K562 (cell line): Measurements from ENCODE around the gene NT5DC1. TPM values are rescaled to one million over a fixed set of nuclear protein-coding genes. Genes with fewer than 3 reads are reported as not detected.

ENCODE experiments used
- ATAC-seq: fragments of 200-7000 bp; cut with Tn5 transposase; 3 replicates; pipeline ENCODE4 v1.9.1; 2020; ENCODE audit warnings: moderate library complexity
- BruUV-seq: library from RNA; stranded (reverse); fragments of 400-500 nt; replicated peaks from 2 replicates; lab custom pipeline; 2021; lab: Mats Ljungman, UMichigan
- CTCF ChIA-PET: fragments of 300-600 bp; formaldehyde crosslinking; extraction: SDS; loops from one replicate; lab custom pipeline; 2021; ENCODE audit warnings: low intra/inter-chr PET ratio; lab: Yijun Ruan, JAX
- POLR2A ChIA-PET: fragments of 300-600, 350-650 bp; sonication (Branson Sonifier 250); formaldehyde crosslinking; extraction: SDS; loops from one replicate; lab custom pipeline; 2021; ENCODE audit warnings: antibody characterized with exemption, inconsistent platforms; lab: Yijun Ruan, JAX
- DNase-seq, 4 experiments: peaks; one replicate each; pipeline versions ENCODE4 v3.0.0 to v3.0.0-alpha.2; 2011 to 2018; ENCODE audit warnings: low spot score in 3 of 4, mixed read lengths in 3 of 4; ENCODE audit errors: extremely low read depth in 1 of 4
- FAIRE-seq: peaks from 2 replicates; lab custom pipeline; 2011; peaks lifted over from hg19 to GRCh38; lab: Jason Lieb, UNC
- H2AFZ ChIP-seq: 2 replicates; pipeline ENCODE4 v1.6.0; 2011; ENCODE audit warnings: low read depth, low read length, control low read depth, inconsistent platforms
- H3K27ac ChIP-seq: fragments of 200-600 bp; 3 replicates; pipeline ENCODE4 v1.8.0; 2011; ENCODE audit warnings: low read depth, mild to moderate bottlenecking, control low read depth, inconsistent platforms, low read length, moderate library complexity, mixed read lengths; ENCODE audit errors: extremely low read depth
- H3K27me3 ChIP-seq, 2 experiments: fragments of 300-600 bp in 1 of 2; 2 replicates in 1 of 2; 3 replicates in 1 of 2; pipeline versions ENCODE4 v1.6.0 to v1.8.0; 2011; ENCODE audit warnings: inconsistent platforms in 2 of 2, low read length in 2 of 2, mild to moderate bottlenecking in 1 of 2, mixed read lengths in 1 of 2, moderate library complexity in 1 of 2; ENCODE audit not compliant: control insufficient read depth in 2 of 2, insufficient read depth in 2 of 2
- H3K36me3 ChIP-seq: fragments of 300-600 bp; 3 replicates; pipeline ENCODE4 v1.8.0; 2011; ENCODE audit warnings: mild to moderate bottlenecking, low read length, inconsistent platforms; ENCODE audit not compliant: control insufficient read depth, insufficient read depth
- H3K4me1 ChIP-seq, 2 experiments: fragments of 200-600 bp in 1 of 2; replicated peaks in 1 of 2; 2 replicates in 1 of 2; 3 replicates in 1 of 2; pipeline versions ENCODE4 v1.5.1 to v1.8.0; 2011; ENCODE audit warnings: inconsistent platforms in 2 of 2, low read length in 2 of 2, mild to moderate bottlenecking in 1 of 2, mixed read lengths in 1 of 2, moderate library complexity in 1 of 2; ENCODE audit not compliant: control insufficient read depth in 2 of 2, insufficient read depth in 2 of 2
- H3K4me2 ChIP-seq: 2 replicates; pipeline ENCODE4 v1.6.1; 2011; ENCODE audit warnings: low read length, control low read depth, inconsistent platforms, mixed read lengths; ENCODE audit not compliant: insufficient read depth
- H3K4me3 ChIP-seq: fragments of 200-600 bp; sonication (generic), shearing (Covaris generic); 2 replicates; pipeline ENCODE4 v1.5.1; 2016; ENCODE audit warnings: control low read depth, inconsistent platforms
- H3K79me2 ChIP-seq: fragments of 200-600 bp; 3 replicates; pipeline ENCODE4 v1.8.0; 2011; ENCODE audit warnings: low read length, inconsistent platforms; ENCODE audit not compliant: control insufficient read depth, insufficient read depth
- H3K9ac ChIP-seq, 2 experiments: 2 replicates each; pipeline versions ENCODE4 v1.6.0 to v1.6.1; 2011; ENCODE audit warnings: low read depth in 2 of 2, low read length in 2 of 2, control low read depth in 1 of 2, inconsistent platforms in 1 of 2, mild to moderate bottlenecking in 1 of 2, mixed read lengths in 1 of 2; ENCODE audit not compliant: insufficient read depth in 1 of 2
- H3K9me1 ChIP-seq: one replicate; pipeline ENCODE4 v1.6.0; 2011; ENCODE audit warnings: inconsistent platforms, mild to moderate bottlenecking, low read length, moderate library complexity; ENCODE audit not compliant: control insufficient read depth, insufficient read depth
- H3K9me3 ChIP-seq: replicated peaks from 2 replicates; pipeline ENCODE4 v1.5.1; 2011; ENCODE audit warnings: low read depth, low read length, inconsistent platforms; ENCODE audit not compliant: control insufficient read depth, insufficient read depth
- H4K20me1 ChIP-seq: replicated peaks from 2 replicates; pipeline ENCODE4 v1.6.1; 2011; ENCODE audit warnings: low read length, inconsistent platforms, mixed read lengths; ENCODE audit not compliant: control insufficient read depth, insufficient read depth
- ARID3B ChIP-seq: fragments of 250-450 bp; sonication (Bioruptor Pico); IDR thresholded peaks from 2 replicates; pipeline ENCODE4 v1.4.0; 2020; ENCODE audit warnings: borderline replicate concordance
- ATF3 ChIP-seq, 2 experiments: fragments of 450-650 bp in 1 of 2; sonication (generic) in 1 of 2; formaldehyde crosslinking in 1 of 2; IDR thresholded peaks in 1 of 2; conservative IDR thresholded peaks in 1 of 2; 2 replicates each; pipeline versions ENCODE4 v1.6.1 to v1.8.1; 2016 to 2023; ENCODE audit warnings: mild to moderate bottlenecking in 2 of 2, moderate library complexity in 2 of 2, inconsistent platforms in 1 of 2, missing genetic modification reagents in 1 of 2
- FOSL1 ChIP-seq: fragments of 200-800 bp; sonication (Bioruptor generic); conservative IDR thresholded peaks from 2 replicates; pipeline ENCODE4 v1.6.1; 2016; ENCODE audit warnings: missing genetic modification characterization, missing compliant biosample characterization
- FOXJ2 ChIP-seq: fragments of 200-800 bp; sonication (Bioruptor generic); IDR thresholded peaks from 2 replicates; pipeline ENCODE4 v1.6.1; 2016; ENCODE audit warnings: missing genetic modification characterization, missing compliant biosample characterization
- GTF2F1 ChIP-seq: IDR thresholded peaks from 2 replicates; pipeline ENCODE4 v1.6.1; 2011; ENCODE audit warnings: low read depth, low read length, improper control_type of control experiment
- JUN ChIP-seq, 2 experiments: sonication (generic) in 1 of 2; formaldehyde crosslinking in 1 of 2; IDR thresholded peaks; 2 replicates each; pipeline versions ENCODE4 v1.6.1 to v1.8.0; 2012 to 2022; ENCODE audit warnings: borderline replicate concordance in 2 of 2, mild to moderate bottlenecking in 2 of 2, improper control_type of control experiment in 1 of 2, low read depth in 1 of 2, low read length in 1 of 2, missing genetic modification reagents in 1 of 2
- JUND ChIP-seq, 2 experiments: IDR thresholded peaks; 2 replicates in 1 of 2; 3 replicates in 1 of 2; pipeline ENCODE4 v1.6.1; 2011; ENCODE audit warnings: borderline replicate concordance in 2 of 2, low read depth in 2 of 2, low read length in 2 of 2, improper control_type of control experiment in 1 of 2, missing biosample characterization in 1 of 2, missing genetic modification characterization in 1 of 2, missing genetic modification reagents in 1 of 2
- NCOA1 ChIP-seq: fragments of 450-650 bp; IDR thresholded peaks from 2 replicates; pipeline ENCODE4 v1.6.1; 2016; ENCODE audit warnings: low read depth
- SAFB2 ChIP-seq: fragments of 200-400 bp; formaldehyde crosslinking; IDR thresholded peaks from 2 replicates; pipeline ENCODE4 v1.6.1; 2018; ENCODE audit warnings: borderline replicate concordance, low read length, low read depth, moderate library complexity; ENCODE audit not compliant: severe bottlenecking
- SRSF9 ChIP-seq: fragments of 200-400 bp; formaldehyde crosslinking; IDR thresholded peaks from 2 replicates; pipeline ENCODE4 v1.6.1; 2017; ENCODE audit warnings: low read depth, low read length, borderline replicate concordance
- ZNF239 ChIP-seq: fragments of 250-450 bp; sonication (Bioruptor Pico); IDR thresholded peaks from 2 replicates; pipeline ENCODE4 v1.4.0; 2020; ENCODE audit warnings: mild to moderate bottlenecking
- ZNF655 ChIP-seq: fragments of 250-450 bp; sonication (Bioruptor Pico); IDR thresholded peaks from 2 replicates; pipeline ENCODE4 v1.5.0; 2021
- ZNF699 ChIP-seq: fragments of 250-450 bp; sonication (Bioruptor Pico); IDR thresholded peaks from 2 replicates; pipeline ENCODE4 v1.8.0; 2021; ENCODE audit warnings: mild to moderate bottlenecking, moderate library complexity; ENCODE audit not compliant: insufficient replicate concordance
- ZNF785 ChIP-seq: fragments of 250-450 bp; sonication (Bioruptor Pico); IDR thresholded peaks from 2 replicates; pipeline ENCODE4 v1.4.0; 2020; ENCODE audit warnings: mild to moderate bottlenecking
- WGBS: fragments of 100-300 bp; shearing (Covaris generic); methylation state at CpG from one replicate; pipeline ENCODE4 v1.1.6; 2016; ENCODE audit warnings: low coverage, mixed read lengths; ENCODE audit not compliant: insufficient coverage; ENCODE audit errors: missing lambda C conversion rate; 5-methylcytosine and 5-hydroxymethylcytosine counted together
- in situ Hi-C: fragments of 300-500 bp; cut with MboI; formaldehyde crosslinking; loops from 4 replicates; pipeline ENCODE4 v1.15.0; 2018; ENCODE audit warnings: inconsistent platforms, mixed read lengths
- intact Hi-C: fragments of 100-400 bp; cut with micrococcal nuclease; formaldehyde crosslinking; loops from 2 replicates; pipeline ENCODE4 v1.14.2; 2022
- polyA plus RNA-seq, 8 experiments: library from polyadenylated mRNA; depleted of rRNA in 4 of 8; stranded (reverse) in 5 of 8; unstranded in 3 of 8; fragments of >200 nt; fragmentation: Nextera tagmentation in 2 of 8; fragmentation: Illumina TruSeq in 1 of 8; extraction: Ambion mirVana in 2 of 8; extraction: Trizol in 1 of 8; gene quantifications; 2 replicates each; pipeline versions ENCODE4 v1.2.1 to v1.2.3, GENCODE V29; 2011 to 2014; ENCODE audit warnings: inconsistent platforms in 1 of 8, missing spikeins in 1 of 8
- total RNA-seq, 7 experiments: library from RNA; depleted of rRNA in 6 of 7; stranded (reverse); fragments of >200 nt in 6 of 7; fragmentation: Illumina TruSeq in 2 of 7; extraction: Trizol in 2 of 7; gene quantifications; 2 replicates each; pipeline versions ENCODE4 v1.2.1 to v1.2.3, GENCODE V29; 2011 to 2021; ENCODE audit warnings: low replicate concordance in 1 of 7

The NT5DC1 gene
- total and polyA plus RNA-seq, 9 of the 15 experiments (the other 6 are each of a cell fraction or from before 2014, with no cell fraction given) = 4.9 to 28.5 (median 16.3) TPM

GRCh38 chr6:116072368-116072767 lies 28.3 kb upstream of the NT5DC1 start (continued):
- no peak for TF ChIP-seq SRSF9

GRCh38 chr6:116073765-116074440 lies 26.8 kb upstream of the NT5DC1 start:
- no TSS peak for BruUV-seq
- H3K27ac ChIP-seq = no peak overlapping the region
- intact Hi-C loops = no loop called here
- no peaks in the 10 kb centered on the region for H3K9me3 ChIP-seq
- H3K9ac ChIP-seq = no peak overlapping the region
- no peaks in the 10 kb centered on the region for H3K9me1 ChIP-seq
- no peak overlapping the region for H3K4me3 ChIP-seq
- H3K4me2 ChIP-seq = no peak overlapping the region
- in situ Hi-C loops = no loop called here
- ChIA-PET POLR2A (interaction anchor here (0.8 to 0.9 kb wide), 3 partner anchors 11 to 13 kb away, joined by 3 to 4 read pairs (median 3); partner anchors contain the start of gene FRK), CTCF (no interaction called here)
- WGBS = 10% methylated on average over 2 of the region's 2 CpGs
- H3K36me3 ChIP-seq = no peaks in the 10 kb centered on the region
- H3K79me2 ChIP-seq = no peaks in the 10 kb centered on the region
- H3K4me1 ChIP-seq = no peaks in the 10 kb centered on the region
- DNase-seq (no peak), ATAC-seq (no peak), FAIRE-seq (no peak)
- H3K27me3 ChIP-seq = no peaks in the 10 kb centered on the region
- H4K20me1 ChIP-seq = no peaks in the 10 kb centered on the region
- H2AFZ ChIP-seq = no peak overlapping the region
- TF ChIP-seq JUND (IDR thresholded peaks at IDR 0.05; ENCODE audit: borderline replicate concordance, low read depth, low read length) (0 out of 2 replicates have a peak, but pooled peaks have one; percentile 33), JUND (tag; IDR thresholded peaks at IDR 0.05; ENCODE audit: borderline replicate concordance, low read depth, low read length) (peak; percentile 45; the same call in 1 of the 3 replicates), ZNF239 (CRISPR knock-in tag) (no peak), JUN (IDR thresholded peaks at IDR 0.05; ENCODE audit: borderline replicate concordance, low read depth, low read length) (peak; percentile 67), JUN (CRISPR knock-in tag; IDR thresholded peaks at IDR 0.05; ENCODE audit: borderline replicate concordance) (no peak), FOSL1 (tag) (peak; percentile 79), NCOA1 (no peak), GTF2F1 (no peak), SAFB2 (no peak), ZNF699 (no peak), ARID3B (no peak), ZNF785 (CRISPR knock-in tag) (no peak), ATF3 (IDR thresholded peaks at IDR 0.05) (peak; percentile 80), ATF3 (CRISPR knock-in tag; conservative IDR thresholded peaks at IDR 0.05) (no peak), FOXJ2 (tag) (peak; percentile 25; the same call in 1 of the 2 replicates), ZNF655 (CRISPR knock-in tag) (no peak)
